Fibroblast of lung (primary cell): ENCODE results near the gene HACD4.

Source experiments
- EZH2 ChIP-seq: IDR thresholded peaks from 2 replicates; pipeline ENCODE4 v1.5.1; 2012; ENCODE audit warnings: low read length, control low read depth, mild to moderate bottlenecking; ENCODE audit errors: missing control alignments
- TF ChIP-seq, protein P1 (sequence below), 2 donors: IDR thresholded peaks in 1 of 2; conservative IDR thresholded peaks in 1 of 2; 1 replicate in 1 of 2; 2 replicates in 1 of 2; pipeline ENCODE4 v1.5.1; 2011 to 2012; ENCODE audit warnings: low read length in 2 of 2, control low read depth in 1 of 2, inconsistent platforms in 1 of 2, low read depth in 1 of 2, mild to moderate bottlenecking in 1 of 2

DNA sequence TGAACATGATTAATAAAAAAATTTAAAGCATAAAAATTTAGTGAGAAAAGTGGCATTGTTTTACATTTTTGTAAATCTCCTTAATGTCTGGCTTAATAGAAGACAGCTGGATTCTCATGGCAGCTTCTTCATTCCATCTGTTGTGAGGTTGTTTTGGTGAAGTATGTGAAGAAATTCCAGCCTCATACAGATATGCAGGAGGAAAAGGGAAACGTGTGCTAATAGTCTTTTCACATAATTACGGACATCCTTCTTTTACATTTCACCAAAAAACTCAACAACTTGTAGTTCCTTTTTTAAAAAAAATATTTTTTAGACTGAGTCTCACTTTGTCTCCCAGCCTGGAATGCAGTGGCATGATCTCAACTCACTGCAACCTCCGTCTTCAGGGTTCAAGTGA, 46.9 kb downstream of the HACD4 start:
- TF ChIP-seq, protein P1, sequence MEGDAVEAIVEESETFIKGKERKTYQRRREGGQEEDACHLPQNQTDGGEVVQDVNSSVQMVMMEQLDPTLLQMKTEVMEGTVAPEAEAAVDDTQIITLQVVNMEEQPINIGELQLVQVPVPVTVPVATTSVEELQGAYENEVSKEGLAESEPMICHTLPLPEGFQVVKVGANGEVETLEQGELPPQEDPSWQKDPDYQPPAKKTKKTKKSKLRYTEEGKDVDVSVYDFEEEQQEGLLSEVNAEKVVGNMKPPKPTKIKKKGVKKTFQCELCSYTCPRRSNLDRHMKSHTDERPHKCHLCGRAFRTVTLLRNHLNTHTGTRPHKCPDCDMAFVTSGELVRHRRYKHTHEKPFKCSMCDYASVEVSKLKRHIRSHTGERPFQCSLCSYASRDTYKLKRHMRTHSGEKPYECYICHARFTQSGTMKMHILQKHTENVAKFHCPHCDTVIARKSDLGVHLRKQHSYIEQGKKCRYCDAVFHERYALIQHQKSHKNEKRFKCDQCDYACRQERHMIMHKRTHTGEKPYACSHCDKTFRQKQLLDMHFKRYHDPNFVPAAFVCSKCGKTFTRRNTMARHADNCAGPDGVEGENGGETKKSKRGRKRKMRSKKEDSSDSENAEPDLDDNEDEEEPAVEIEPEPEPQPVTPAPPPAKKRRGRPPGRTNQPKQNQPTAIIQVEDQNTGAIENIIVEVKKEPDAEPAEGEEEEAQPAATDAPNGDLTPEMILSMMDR (conservative IDR thresholded peaks at IDR 0.05 in 1 of 2, IDR thresholded peaks at IDR 0.05 in 1 of 2; ENCODE audit: low read depth in 1 of 2, low read length in 2 of 2) = no peak
- TF ChIP-seq EZH2 = no peak
